ENCODE results near the gene EVA1A.
A peak's percentile ranks its signal among the peaks of the same experiment; 100 is the strongest.

EVA1A gene

GRCh38 chr2:75475049-75475448 lies 85.7 kb downstream of the EVA1A start:
- CTCF ChIA-PET: interaction anchor here (0.6 kb wide), 1 partner anchor 11 kb away, joined by 3 read pairs; no protein-coding TSS in a partner anchor
- H3K27ac ChIP-seq (ENCODE audit: extremely low read depth, low read depth, low read length): no peak overlapping the region

GRCh38 chr2:75474115-75474514 lies 86.6 kb downstream of the EVA1A start:
- ChIA-PET CTCF (no interaction called here), POLR2A (no interaction called here)
- 0 out of 2 replicates have a peak, but pooled peaks cover 2% of the 10 kb centered on the region for H3K4me1 ChIP-seq (ENCODE audit: control insufficient read depth, insufficient read depth, low read length)
- no peaks in the 10 kb centered on the region for H3K36me3 ChIP-seq (ENCODE audit: control insufficient read depth in 2 of 2, insufficient read depth in 1 of 2, low read length in 2 of 2)
- no peak overlapping the region for H3K4me3 ChIP-seq (ENCODE audit: low read depth, low read length)
- no peak overlapping the region for H3K27ac ChIP-seq (ENCODE audit: extremely low read depth, low read depth, low read length)
- TF ChIP-seq ZSCAN16 (tag by site-specific recombination; IDR thresholded peaks at IDR 0.05) (no peak), ZFP3 (tag by site-specific recombination; IDR thresholded peaks at IDR 0.05; ENCODE audit: low read depth) (no peak), ZNF239 (tag by site-specific recombination; IDR thresholded peaks at IDR 0.05) (no peak), FEZF1 (tag by site-specific recombination; IDR thresholded peaks at IDR 0.05) (no peak), ZNF701 (tag by site-specific recombination; IDR thresholded peaks at IDR 0.05) (no peak), ZNF426 (tag by site-specific recombination; IDR thresholded peaks at IDR 0.05) (no peak), PRDM6 (tag by site-specific recombination; IDR thresholded peaks at IDR 0.05) (no peak), ZNF670 (tag by site-specific recombination; IDR thresholded peaks at IDR 0.05; ENCODE audit: low read depth) (no peak), ZNF571 (tag by site-specific recombination; IDR thresholded peaks at IDR 0.05) (no peak), ZNF138 (tag by site-specific recombination; IDR thresholded peaks at IDR 0.05; ENCODE audit: borderline replicate concordance) (no peak), ZNF660 (tag by site-specific recombination; IDR thresholded peaks at IDR 0.05) (no peak), SETDB1 (IDR thresholded peaks at IDR 0.05; ENCODE audit: insufficient read length, low read length) (no peak), ZNF791 (tag by site-specific recombination; IDR thresholded peaks at IDR 0.05) (no peak), ZNF558 (tag by site-specific recombination; IDR thresholded peaks at IDR 0.05) (no peak), WT1 (tag by site-specific recombination; IDR thresholded peaks at IDR 0.05) (no peak), ZSCAN30 (tag by site-specific recombination; IDR thresholded peaks at IDR 0.05) (no peak)
- no peaks in the 10 kb centered on the region for H3K9me3 ChIP-seq (ENCODE audit: control insufficient read depth, insufficient read depth, low read depth, low read length)

More at GRCh38 chr2:75475049-75475448, 85.7 kb downstream of the EVA1A start:
- Histone ChIP-seq H3K36me3 (ENCODE audit: control insufficient read depth in 2 of 2, insufficient read depth in 1 of 2, low read length in 2 of 2) (no peaks in the 10 kb centered on the region), H3K9me3 (ENCODE audit: control insufficient read depth, insufficient read depth, low read depth, low read length) (no peaks in the 10 kb centered on the region), H3K4me3 (ENCODE audit: low read depth, low read length) (no peak overlapping the region), H3K4me1 (ENCODE audit: control insufficient read depth, insufficient read depth, low read length) (0 out of 2 replicates have a peak, but pooled peaks cover 2% of the 10 kb centered on the region)
- TF ChIP-seq ZNF423 (tag by site-specific recombination; IDR thresholded peaks at IDR 0.05): no peak
- POLR2A ChIA-PET: no interaction called here

- POLR2A ChIA-PET: no interaction called here
- Histone ChIP-seq H3K4me1 (ENCODE audit: control insufficient read depth, insufficient read depth, low read length) (no peaks in the 10 kb centered on the region), H3K9me3 (ENCODE audit: control insufficient read depth, insufficient read depth, low read depth, low read length) (no peaks in the 10 kb centered on the region), H3K27ac (ENCODE audit: extremely low read depth, low read depth, low read length) (no peak overlapping the region), H3K36me3 (ENCODE audit: control insufficient read depth in 2 of 2, insufficient read depth in 1 of 2, low read length in 2 of 2) (no peaks in the 10 kb centered on the region), H3K4me3 (ENCODE audit: low read depth, low read length) (no peak overlapping the region)
- CTCF ChIA-PET: interaction anchor here (0.7 to 10.4 kb wide), 25 partner anchors 10 to 534 kb away, joined by 3 to 137 read pairs (median 5); partner anchors contain the start of gene EVA1A
- TF ChIP-seq ZNF664 (tag by site-specific recombination; IDR thresholded peaks at IDR 0.05) (no peak), SETDB1 (IDR thresholded peaks at IDR 0.05; ENCODE audit: insufficient read length, low read length) (no peak), ZNF654 (tag by site-specific recombination; IDR thresholded peaks at IDR 0.05; ENCODE audit: low read depth) (peak; percentile 41), ZNF660 (tag by site-specific recombination; IDR thresholded peaks at IDR 0.05) (peak; percentile 42; the same call in 1 of the 2 replicates)
Measured at GRCh38 chr2:75466708-75467311, 93.9 kb downstream of the EVA1A start.
